AML-193 (cell line): ENCODE results near the gene HSPA12A.

ENCODE experiments used
- DNase-seq, 2 experiments: peaks; one replicate each; lab custom pipeline; 2025; lab: John Stamatoyannopoulos, UW

Gene HSPA12A

GRCh38 chr10:116690356-116691322, 51.7 kb downstream of the HSPA12A start:
- DNase-seq, result no peak

GRCh38 chr10:116689744-116690143, 52.6 kb downstream of the HSPA12A start:
- no peak for DNase-seq

- no peak for DNase-seq
These were observed 53.4 kb downstream of the HSPA12A start for GRCh38 chr10:116688741-116689495.

GRCh38 chr10:116688241-116688711, 54.1 kb downstream of the HSPA12A start:
- no peak for DNase-seq

GRCh38 chr10:116687633-116688032, 54.7 kb downstream of the HSPA12A start:
- DNase-seq, result no peak

- no peak for DNase-seq
These were observed 55.7 kb downstream of the HSPA12A start for GRCh38 chr10:116686632-116687031.

GRCh38 chr10:116685807-116686206, 56.6 kb downstream of the HSPA12A start:
- DNase-seq, result no peak

- DNase-seq, result no peak
These were observed 57.6 kb downstream of the HSPA12A start for GRCh38 chr10:116684781-116685180.

- no peak for DNase-seq
These were observed 58.5 kb downstream of the HSPA12A start for GRCh38 chr10:116683821-116684220.

- DNase-seq, result no peak
These were observed 59.2 kb downstream of the HSPA12A start for GRCh38 chr10:116683166-116683565.

GRCh38 chr10:116679351-116679750, 63.0 kb downstream of the HSPA12A start:
- no peak for DNase-seq

GRCh38 chr10:116676633-116677032, 65.7 kb downstream of the HSPA12A start:
- DNase-seq, result no peak

- no peak for DNase-seq
These were observed 66.2 kb downstream of the HSPA12A start for GRCh38 chr10:116676118-116676517.

GRCh38 chr10:116674901-116675423, 67.4 kb downstream of the HSPA12A start:
- DNase-seq, result no peak

GRCh38 chr10:116673866-116674265, 68.5 kb downstream of the HSPA12A start:
- DNase-seq, result no peak

- no peak for DNase-seq
These were observed 69.5 kb downstream of the HSPA12A start for GRCh38 chr10:116672891-116673290.

GRCh38 chr10:116671274-116671926, 71.0 kb downstream of the HSPA12A start:
- DNase-seq, result no peak

GRCh38 chr10:116670706-116671105, 71.7 kb downstream of the HSPA12A start:
- no peak for DNase-seq

- no peak for DNase-seq
These were observed 72.3 kb downstream of the HSPA12A start for GRCh38 chr10:116669832-116670644.

- DNase-seq, result no peak
These were observed 73.3 kb downstream of the HSPA12A start for GRCh38 chr10:116669080-116669479.

GRCh38 chr10:116668446-116668845, 73.9 kb downstream of the HSPA12A start:
- DNase-seq, result no peak
